K562 (cell line): ENCODE data around the gene BAG5. TPM values are rescaled to one million over a fixed set of nuclear protein-coding genes. Genes with fewer than 3 reads are reported as not detected.
A peak's percentile ranks its signal among the peaks of the same experiment; 100 is the strongest.

Experiments used
- ATAC-seq: fragments of 200-7000 bp; cut with Tn5 transposase; 3 replicates; pipeline ENCODE4 v1.9.1; 2020; ENCODE audit warnings: moderate library complexity
- BruUV-seq: library from RNA; stranded (reverse); fragments of 400-500 nt; replicated peaks from 2 replicates; lab custom pipeline; 2021; lab: Mats Ljungman, UMichigan
- CTCF ChIA-PET: fragments of 300-600 bp; formaldehyde crosslinking; extraction: SDS; loops from one replicate; lab custom pipeline; 2021; ENCODE audit warnings: low intra/inter-chr PET ratio; lab: Yijun Ruan, JAX
- POLR2A ChIA-PET: fragments of 300-600, 350-650 bp; sonication (Branson Sonifier 250); formaldehyde crosslinking; extraction: SDS; loops from one replicate; lab custom pipeline; 2021; ENCODE audit warnings: antibody characterized with exemption, inconsistent platforms; lab: Yijun Ruan, JAX
- DNase-seq, 4 experiments: peaks; one replicate each; pipeline versions ENCODE4 v3.0.0 to v3.0.0-alpha.2; 2011 to 2018; ENCODE audit warnings: low spot score in 3 of 4, mixed read lengths in 3 of 4; ENCODE audit errors: extremely low read depth in 1 of 4
- FAIRE-seq: peaks from 2 replicates; lab custom pipeline; 2011; peaks lifted over from hg19 to GRCh38; lab: Jason Lieb, UNC
- H2AFZ ChIP-seq: 2 replicates; pipeline ENCODE4 v1.6.0; 2011; ENCODE audit warnings: low read depth, low read length, control low read depth, inconsistent platforms
- H3K27ac ChIP-seq: fragments of 200-600 bp; 3 replicates; pipeline ENCODE4 v1.8.0; 2011; ENCODE audit warnings: low read depth, mild to moderate bottlenecking, control low read depth, inconsistent platforms, low read length, moderate library complexity, mixed read lengths; ENCODE audit errors: extremely low read depth
- H3K27me3 ChIP-seq, 2 experiments: fragments of 300-600 bp in 1 of 2; 2 replicates in 1 of 2; 3 replicates in 1 of 2; pipeline versions ENCODE4 v1.6.0 to v1.8.0; 2011; ENCODE audit warnings: inconsistent platforms in 2 of 2, low read length in 2 of 2, mild to moderate bottlenecking in 1 of 2, mixed read lengths in 1 of 2, moderate library complexity in 1 of 2; ENCODE audit not compliant: control insufficient read depth in 2 of 2, insufficient read depth in 2 of 2
- H3K36me3 ChIP-seq: fragments of 300-600 bp; 3 replicates; pipeline ENCODE4 v1.8.0; 2011; ENCODE audit warnings: mild to moderate bottlenecking, low read length, inconsistent platforms; ENCODE audit not compliant: control insufficient read depth, insufficient read depth
- H3K4me1 ChIP-seq, 2 experiments: fragments of 200-600 bp in 1 of 2; replicated peaks in 1 of 2; 2 replicates in 1 of 2; 3 replicates in 1 of 2; pipeline versions ENCODE4 v1.5.1 to v1.8.0; 2011; ENCODE audit warnings: inconsistent platforms in 2 of 2, low read length in 2 of 2, mild to moderate bottlenecking in 1 of 2, mixed read lengths in 1 of 2, moderate library complexity in 1 of 2; ENCODE audit not compliant: control insufficient read depth in 2 of 2, insufficient read depth in 2 of 2
- H3K4me2 ChIP-seq: 2 replicates; pipeline ENCODE4 v1.6.1; 2011; ENCODE audit warnings: low read length, control low read depth, inconsistent platforms, mixed read lengths; ENCODE audit not compliant: insufficient read depth
- H3K4me3 ChIP-seq: fragments of 200-600 bp; sonication (generic), shearing (Covaris generic); 2 replicates; pipeline ENCODE4 v1.5.1; 2016; ENCODE audit warnings: control low read depth, inconsistent platforms
- H3K79me2 ChIP-seq: fragments of 200-600 bp; 3 replicates; pipeline ENCODE4 v1.8.0; 2011; ENCODE audit warnings: low read length, inconsistent platforms; ENCODE audit not compliant: control insufficient read depth, insufficient read depth
- H3K9ac ChIP-seq, 2 experiments: 2 replicates each; pipeline versions ENCODE4 v1.6.0 to v1.6.1; 2011; ENCODE audit warnings: low read depth in 2 of 2, low read length in 2 of 2, control low read depth in 1 of 2, inconsistent platforms in 1 of 2, mild to moderate bottlenecking in 1 of 2, mixed read lengths in 1 of 2; ENCODE audit not compliant: insufficient read depth in 1 of 2
- H3K9me1 ChIP-seq: one replicate; pipeline ENCODE4 v1.6.0; 2011; ENCODE audit warnings: inconsistent platforms, mild to moderate bottlenecking, low read length, moderate library complexity; ENCODE audit not compliant: control insufficient read depth, insufficient read depth
- H3K9me3 ChIP-seq: replicated peaks from 2 replicates; pipeline ENCODE4 v1.5.1; 2011; ENCODE audit warnings: low read depth, low read length, inconsistent platforms; ENCODE audit not compliant: control insufficient read depth, insufficient read depth
- H4K20me1 ChIP-seq: replicated peaks from 2 replicates; pipeline ENCODE4 v1.6.1; 2011; ENCODE audit warnings: low read length, inconsistent platforms, mixed read lengths; ENCODE audit not compliant: control insufficient read depth, insufficient read depth
- POLR2G ChIP-seq: fragments of 200-400 bp; formaldehyde crosslinking; IDR thresholded peaks from 2 replicates; pipeline ENCODE4 v1.6.1; 2017; ENCODE audit warnings: low read depth, mild to moderate bottlenecking, antibody characterized with exemption, low read length, moderate library complexity
- ZNF239 ChIP-seq: fragments of 250-450 bp; sonication (Bioruptor Pico); IDR thresholded peaks from 2 replicates; pipeline ENCODE4 v1.4.0; 2020; ENCODE audit warnings: mild to moderate bottlenecking
- WGBS: fragments of 100-300 bp; shearing (Covaris generic); methylation state at CpG from one replicate; pipeline ENCODE4 v1.1.6; 2016; ENCODE audit warnings: low coverage, mixed read lengths; ENCODE audit not compliant: insufficient coverage; ENCODE audit errors: missing lambda C conversion rate; 5-methylcytosine and 5-hydroxymethylcytosine counted together
- in situ Hi-C: fragments of 300-500 bp; cut with MboI; formaldehyde crosslinking; loops from 4 replicates; pipeline ENCODE4 v1.15.0; 2018; ENCODE audit warnings: inconsistent platforms, mixed read lengths
- intact Hi-C: fragments of 100-400 bp; cut with micrococcal nuclease; formaldehyde crosslinking; loops from 2 replicates; pipeline ENCODE4 v1.14.2; 2022
- polyA plus RNA-seq, 8 experiments: library from polyadenylated mRNA; depleted of rRNA in 4 of 8; stranded (reverse) in 5 of 8; unstranded in 3 of 8; fragments of >200 nt; fragmentation: Nextera tagmentation in 2 of 8; fragmentation: Illumina TruSeq in 1 of 8; extraction: Ambion mirVana in 2 of 8; extraction: Trizol in 1 of 8; gene quantifications; 2 replicates each; pipeline versions ENCODE4 v1.2.1 to v1.2.3, GENCODE V29; 2011 to 2014; ENCODE audit warnings: inconsistent platforms in 1 of 8, missing spikeins in 1 of 8
- total RNA-seq, 7 experiments: library from RNA; depleted of rRNA in 6 of 7; stranded (reverse); fragments of >200 nt in 6 of 7; fragmentation: Illumina TruSeq in 2 of 7; extraction: Trizol in 2 of 7; gene quantifications; 2 replicates each; pipeline versions ENCODE4 v1.2.1 to v1.2.3, GENCODE V29; 2011 to 2021; ENCODE audit warnings: low replicate concordance in 1 of 7
- TF ChIP-seq, protein P1 (sequence below): conservative IDR thresholded peaks from 2 replicates; pipeline ENCODE4 v1.6.1; 2011; ENCODE audit warnings: low read depth, mild to moderate bottlenecking, low read length; ENCODE audit not compliant: control insufficient read depth

BAG5 gene
- total and polyA plus RNA-seq, 9 of the 15 experiments (the other 6 are each of a cell fraction or from before 2014, with no cell fraction given), result 7.9 to 21.4 (median 13.2) TPM

DNA sequence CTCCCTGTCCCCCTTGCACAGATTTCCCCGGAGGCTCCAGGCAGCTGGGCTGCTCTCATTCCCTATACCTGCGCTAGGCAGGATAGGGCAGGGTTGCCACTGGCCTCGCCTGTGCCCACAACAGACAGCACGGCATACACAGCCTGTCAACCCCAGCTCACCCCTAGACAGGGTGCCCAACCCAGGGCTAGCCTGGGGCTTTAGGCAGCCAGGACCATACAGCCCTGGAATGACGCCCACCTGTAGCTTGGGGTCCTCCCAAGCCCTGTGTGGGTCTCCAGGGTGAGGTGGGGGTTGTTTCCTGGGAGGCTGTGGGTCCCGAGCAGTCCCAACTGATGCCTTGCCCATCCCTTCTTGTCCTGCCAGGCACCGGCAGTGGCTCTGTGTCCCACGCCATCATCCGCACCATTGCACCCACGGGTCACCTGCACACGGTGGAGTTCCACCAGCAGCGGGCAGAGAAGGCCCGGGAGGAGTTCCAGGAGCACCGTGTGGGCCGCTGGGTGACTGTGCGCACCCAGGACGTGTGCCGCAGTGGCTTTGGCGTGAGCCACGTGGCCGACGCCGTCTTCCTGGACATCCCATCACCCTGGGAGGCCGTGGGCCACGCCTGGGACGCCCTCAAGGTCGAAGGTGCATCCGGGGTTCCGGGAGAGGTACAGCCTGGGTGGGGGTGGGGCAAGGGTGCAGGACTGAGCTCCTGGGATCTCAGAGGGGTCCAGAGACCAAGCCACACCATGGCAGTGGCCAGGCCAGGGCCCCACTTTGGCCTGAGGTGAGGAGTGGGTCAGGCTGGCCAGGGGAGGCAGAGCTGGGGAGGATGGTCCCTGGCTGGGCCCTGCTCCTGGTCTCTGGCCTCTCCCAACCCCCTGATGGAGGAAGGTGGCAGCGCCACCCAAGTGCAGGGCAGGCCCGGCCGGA is 30.0 kb downstream of the BAG5 start:
- TF ChIP-seq, protein P1, sequence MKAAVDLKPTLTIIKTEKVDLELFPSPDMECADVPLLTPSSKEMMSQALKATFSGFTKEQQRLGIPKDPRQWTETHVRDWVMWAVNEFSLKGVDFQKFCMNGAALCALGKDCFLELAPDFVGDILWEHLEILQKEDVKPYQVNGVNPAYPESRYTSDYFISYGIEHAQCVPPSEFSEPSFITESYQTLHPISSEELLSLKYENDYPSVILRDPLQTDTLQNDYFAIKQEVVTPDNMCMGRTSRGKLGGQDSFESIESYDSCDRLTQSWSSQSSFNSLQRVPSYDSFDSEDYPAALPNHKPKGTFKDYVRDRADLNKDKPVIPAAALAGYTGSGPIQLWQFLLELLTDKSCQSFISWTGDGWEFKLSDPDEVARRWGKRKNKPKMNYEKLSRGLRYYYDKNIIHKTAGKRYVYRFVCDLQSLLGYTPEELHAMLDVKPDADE, result no peak
- TF ChIP-seq POLR2G, result peak; percentile 20; the same call in 1 of the 2 replicates
- no peak for TF ChIP-seq ZNF239 (CRISPR knock-in tag)
- FAIRE-seq, result no peak

More for the DNA sequence above, 30.0 kb downstream of the BAG5 start:
- Histone ChIP-seq H3K79me2 (peaks cover 32% of the 10 kb centered on the region), H3K4me1 (peaks cover 9 to 82% of the 10 kb centered on the region in 2 experiments; a peak in 4 of 5 replicates), H3K27ac (no peak overlapping the region), H2AFZ (no peak overlapping the region), H3K36me3 (peaks cover 51% of the 10 kb centered on the region; the same call in 2 of the 3 replicates), H3K9ac (peak overlapping the region in 1 of 2 experiments; percentile 58; a peak in 1 of 4 replicates), H4K20me1 (no peaks in the 10 kb centered on the region; the same call in 1 of the 2 replicates), H3K9me1 (peaks cover 6% of the 10 kb centered on the region), H3K27me3 (no peaks in the 10 kb centered on the region), H3K4me2 (no peak overlapping the region), H3K4me3 (no peak overlapping the region), H3K9me3 (no peaks in the 10 kb centered on the region)
- intact Hi-C loops, result no loop called here
- DNase-seq (no peak), ATAC-seq (no peak)
- ChIA-PET CTCF (no interaction called here), POLR2A (interaction anchor here (0.6 to 1.0 kb wide), 2 partner anchors 10 to 13 kb away, joined by 3 to 4 read pairs; no protein-coding TSS in a partner anchor)
- no TSS peak for BruUV-seq
- 100% methylated on average over 1 of the region's 32 CpGs for WGBS
- in situ Hi-C loops, result loop anchor here (10.0 kb wide), 1 partner anchor 448 kb away; the partner anchor contains the start of gene LBHD2
